DMS153 (cell line): ENCODE data around the gene CROCC2.
A peak's percentile ranks its signal among the peaks of the same experiment; 100 is the strongest.

ENCODE experiments used
- DNase-seq: peaks from one replicate; lab custom pipeline; 2025; lab: John Stamatoyannopoulos, UW

CROCC2 gene

GRCh38 chr2:240905176-240905781 is 857 bp upstream of the CROCC2 start:
- peak; percentile 40 for DNase-seq

GRCh38 chr2:240906911-240907590 is 915 bp downstream of the CROCC2 start:
- DNase-seq: no peak

- no peak for DNase-seq
Observed at GRCh38 chr2:240909216-240909974, 3.3 kb downstream of the CROCC2 start.

- DNase-seq: no peak
Observed at GRCh38 chr2:240911641-240912265, 5.6 kb downstream of the CROCC2 start.

GRCh38 chr2:240912878-240913809 is 7.0 kb downstream of the CROCC2 start:
- DNase-seq: no peak

- DNase-seq: no peak
Observed at GRCh38 chr2:240913810-240914644, 7.9 kb downstream of the CROCC2 start.

GRCh38 chr2:240914645-240915525 is 8.7 kb downstream of the CROCC2 start:
- no peak for DNase-seq

GRCh38 chr2:240915526-240916341 is 9.6 kb downstream of the CROCC2 start:
- no peak for DNase-seq

GRCh38 chr2:240916571-240917008 is 10.5 kb downstream of the CROCC2 start:
- DNase-seq: no peak

- DNase-seq: no peak
Observed at GRCh38 chr2:240917009-240917683, 11.0 kb downstream of the CROCC2 start.

- no peak for DNase-seq
Observed at GRCh38 chr2:240917684-240918257, 11.6 kb downstream of the CROCC2 start.

GRCh38 chr2:240918258-240919091 is 12.3 kb downstream of the CROCC2 start:
- DNase-seq: no peak

GRCh38 chr2:240919161-240919781 is 13.1 kb downstream of the CROCC2 start:
- no peak for DNase-seq

GRCh38 chr2:240919786-240920782 is 13.9 kb downstream of the CROCC2 start:
- DNase-seq: no peak

GRCh38 chr2:240920783-240921231 is 14.7 kb downstream of the CROCC2 start:
- DNase-seq: no peak
